ENCODE data around the gene TMBIM4. TPM values are rescaled to one million over a fixed set of nuclear protein-coding genes. Genes with fewer than 3 reads are reported as not detected.

Gene TMBIM4
- total and polyA plus RNA-seq, 10 of the 15 experiments (the other 5 are each of a cell fraction or from before 2014, with no cell fraction given) = 38.8 to 341 (median 82.8) TPM

DNA sequence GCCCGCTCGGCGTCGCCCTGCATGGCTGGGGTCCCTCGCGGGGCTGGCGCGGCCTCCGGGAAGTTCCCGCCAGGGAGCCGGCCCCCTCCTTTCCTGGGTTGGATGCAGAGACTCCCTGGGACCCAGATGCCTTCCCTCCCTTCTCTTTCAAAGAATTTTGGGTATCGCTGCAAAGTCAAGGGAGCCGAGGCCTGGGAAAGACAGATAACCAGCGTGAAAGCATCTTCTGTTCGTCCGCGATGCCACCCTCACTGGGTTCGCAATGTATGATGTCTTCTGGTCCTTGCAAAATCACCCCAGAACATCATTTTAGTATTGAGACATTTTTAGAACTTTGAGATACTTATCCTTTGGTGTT lies 19.7 kb upstream of the TMBIM4 start:
- no peak for FAIRE-seq
- Histone ChIP-seq H2AFZ (ENCODE audit: control insufficient read depth, low read depth, low read length) (peak overlapping the region; percentile 66), H3K4me1 (ENCODE audit: control insufficient read depth, insufficient read depth, low read length) (peaks cover 15% of the 10 kb centered on the region), H3K9ac (ENCODE audit: control insufficient read depth, insufficient read depth, low read length) (peak overlapping the region; percentile 75), H3K4me2 (ENCODE audit: control insufficient read depth, insufficient read depth) (peak overlapping the region; percentile 90), H3K4me3 (peak overlapping the region; percentile 55; the same call in 1 of the 2 replicates), H4K20me1 (ENCODE audit: control insufficient read depth, insufficient read depth) (no peaks in the 10 kb centered on the region), H3K79me2 (ENCODE audit: control insufficient read depth, insufficient read depth, low read length) (peaks cover 8% of the 10 kb centered on the region), H3K27me3 (replicated peaks in 1 of 2; ENCODE audit: control insufficient read depth in 2 of 2, insufficient read depth in 2 of 2, low read length in 1 of 2) (peaks cover 0 to 5% of the 10 kb centered on the region in 2 experiments; a peak in 1 of 4 replicates), H3K9me3 (replicated peaks; ENCODE audit: control insufficient read depth, insufficient read depth, low read length) (no peaks in the 10 kb centered on the region; the same call in 2 of the 3 replicates), H3K27ac (ENCODE audit: control insufficient read depth, insufficient read depth) (peak overlapping the region; percentile 56), H3K36me3 (ENCODE audit: control insufficient read depth in 2 of 2, insufficient read depth in 2 of 2, low read length in 1 of 2) (no peaks in the 10 kb centered on the region; a peak in 1 of 4 replicates)
- in situ Hi-C loops (cut with MboI) (no loop called here), intact Hi-C loops (cut with micrococcal nuclease; ENCODE audit: unreplicated experiment) (no loop called here)
- ChIA-PET POLR2A (interaction anchor here (0.9 to 1.6 kb wide), 3 partner anchors 13 to 140 kb away, joined by 3 to 4 read pairs (median 4); no protein-coding TSS in a partner anchor), SMC1A (ENCODE audit: uncharacterized antibody, unreplicated experiment) (interaction anchor here (1.0 to 2.4 kb wide), 7 partner anchors 10 to 52 kb away, joined by 3 to 11 read pairs (median 3); no protein-coding TSS in a partner anchor), CTCF (interaction anchor here (0.8 to 2.7 kb wide), 3 partner anchors 13 to 46 kb away, joined by 3 to 9 read pairs (median 3); no protein-coding TSS in a partner anchor), RAD21 (ENCODE audit: unreplicated experiment) (interaction anchor here (1.6 kb wide), 1 partner anchor 20 kb away, joined by 5 read pairs; the partner anchor contains the start of gene TMBIM4)
- TF ChIP-seq YY1 (IDR thresholded peaks at IDR 0.05; ENCODE audit: low read depth, low read length) (no peak), EZH2 (IDR thresholded peaks at IDR 0.05; ENCODE audit: borderline replicate concordance, control insufficient read depth, low read depth, low read length) (no peak), ESRRA (IDR thresholded peaks at IDR 0.05; ENCODE audit: low read length) (no peak), LARP7 (IDR thresholded peaks at IDR 0.05) (0 out of 2 replicates have a peak, but pooled peaks have one; percentile 11), CBX3 (IDR thresholded peaks at IDR 0.05; ENCODE audit: borderline replicate concordance, low read depth) (no peak), TARDBP (IDR thresholded peaks at IDR 0.05; ENCODE audit: borderline replicate concordance) (no peak), IRF4 (IDR thresholded peaks at IDR 0.05; ENCODE audit: low read depth, low read length) (no peak), MXI1 (IDR thresholded peaks at IDR 0.05; ENCODE audit: low read depth, low read length) (no peak)
- TF ChIP-seq, protein P1, sequence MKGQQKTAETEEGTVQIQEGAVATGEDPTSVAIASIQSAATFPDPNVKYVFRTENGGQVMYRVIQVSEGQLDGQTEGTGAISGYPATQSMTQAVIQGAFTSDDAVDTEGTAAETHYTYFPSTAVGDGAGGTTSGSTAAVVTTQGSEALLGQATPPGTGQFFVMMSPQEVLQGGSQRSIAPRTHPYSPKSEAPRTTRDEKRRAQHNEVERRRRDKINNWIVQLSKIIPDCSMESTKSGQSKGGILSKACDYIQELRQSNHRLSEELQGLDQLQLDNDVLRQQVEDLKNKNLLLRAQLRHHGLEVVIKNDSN (IDR thresholded peaks at IDR 0.05; ENCODE audit: borderline replicate concordance, extremely low read length, insufficient read depth, low read depth, low read length) = no peak
- no peak for DNase-seq (ENCODE audit: low read depth, low spot score)
- ATAC-seq = no peak
- BruUV-seq (replicated peaks) = no TSS peak
- WGBS (ENCODE audit: insufficient coverage, insufficient replicate concordance, low lambda C conversion rate, missing lambda C conversion rate) = 33% methylated on average over 18 of the region's 18 CpGs

Measured in GM12878 (cell line).